Mesendoderm (in vitro differentiated cells): Measurements from ENCODE around the gene SRL.

Source experiments
- DNase-seq: peaks from one replicate; pipeline ENCODE4 v3.0.0; 2013
- H2AK5ac ChIP-seq: 2 replicates; pipeline ENCODE4 v1.6.1; 2013; ENCODE audit warnings: low read length, inconsistent platforms
- H2BK120ac ChIP-seq: 2 replicates; pipeline ENCODE4 v1.6.1; 2013; ENCODE audit warnings: low read depth, mild to moderate bottlenecking, low read length, moderate library complexity, mixed read lengths
- H2BK15ac ChIP-seq: replicated peaks from 2 replicates; pipeline ENCODE4 v1.6.1; 2013; ENCODE audit warnings: low read depth, mild to moderate bottlenecking, moderate library complexity
- H2BK5ac ChIP-seq: 2 replicates; pipeline ENCODE4 v1.6.1; 2013; ENCODE audit warnings: low read length, inconsistent platforms
- H3K18ac ChIP-seq: 2 replicates; pipeline ENCODE4 v1.6.1; 2013; ENCODE audit warnings: mild to moderate bottlenecking, low read length, mixed read lengths
- H3K23ac ChIP-seq: one replicate; pipeline ENCODE4 v1.6.1; 2013; ENCODE audit warnings: low read length
- H3K27ac ChIP-seq: 2 replicates; pipeline ENCODE4 v1.5.1; 2013; ENCODE audit warnings: low read depth, mild to moderate bottlenecking, inconsistent platforms, low read length, moderate library complexity
- H3K27me3 ChIP-seq: 2 replicates; pipeline ENCODE4 v1.6.1; 2013; ENCODE audit warnings: low read length, control low read depth, mild to moderate bottlenecking, inconsistent platforms; ENCODE audit not compliant: insufficient read depth, poor library complexity
- H3K36me3 ChIP-seq: 2 replicates; pipeline ENCODE4 v1.6.1; 2013; ENCODE audit warnings: low read length, inconsistent platforms; ENCODE audit not compliant: control insufficient read depth, insufficient read depth
- H3K4ac ChIP-seq: one replicate; pipeline ENCODE4 v1.6.1; 2013; ENCODE audit warnings: low read depth, mild to moderate bottlenecking, low read length, moderate library complexity
- H3K4me1 ChIP-seq: 2 replicates; pipeline ENCODE4 v1.6.1; 2013; ENCODE audit warnings: low read depth, low read length, inconsistent platforms; ENCODE audit not compliant: control insufficient read depth
- H3K4me2 ChIP-seq: 2 replicates; pipeline ENCODE4 v1.6.1; 2013; ENCODE audit warnings: low read length
- H3K4me3 ChIP-seq: 2 replicates; pipeline ENCODE4 v1.5.1; 2013; ENCODE audit warnings: mild to moderate bottlenecking, low read length
- H3K56ac ChIP-seq: one replicate; pipeline ENCODE4 v1.6.1; 2013; ENCODE audit warnings: low read length
- H3K79me1 ChIP-seq: 2 replicates; pipeline ENCODE4 v1.6.1; 2013; ENCODE audit warnings: low read length, inconsistent platforms
- H3K79me2 ChIP-seq: 2 replicates; pipeline ENCODE4 v1.6.1; 2013; ENCODE audit warnings: mild to moderate bottlenecking, low read length; ENCODE audit not compliant: control insufficient read depth, insufficient read depth
- H3K9ac ChIP-seq: 2 replicates; pipeline ENCODE4 v1.6.1; 2013; ENCODE audit warnings: low read length, inconsistent platforms
- H4K5ac ChIP-seq: one replicate; pipeline ENCODE4 v1.6.1; 2013; ENCODE audit warnings: low read length
- H4K8ac ChIP-seq: one replicate; pipeline ENCODE4 v1.6.1; 2013; ENCODE audit warnings: low read depth, mild to moderate bottlenecking, control low read depth, low read length, moderate library complexity
- WGBS: extraction: QIAGEN DNeasy Blood & Tissue Kit; methylation state at CpG from one replicate; pipeline ENCODE4 v1.1.7; 2013; ENCODE audit warnings: low lambda C conversion rate, missing lambda C conversion rate; ENCODE audit not compliant: insufficient coverage; ENCODE audit errors: extremely low coverage; 5-methylcytosine and 5-hydroxymethylcytosine counted together

The SRL gene

DNA sequence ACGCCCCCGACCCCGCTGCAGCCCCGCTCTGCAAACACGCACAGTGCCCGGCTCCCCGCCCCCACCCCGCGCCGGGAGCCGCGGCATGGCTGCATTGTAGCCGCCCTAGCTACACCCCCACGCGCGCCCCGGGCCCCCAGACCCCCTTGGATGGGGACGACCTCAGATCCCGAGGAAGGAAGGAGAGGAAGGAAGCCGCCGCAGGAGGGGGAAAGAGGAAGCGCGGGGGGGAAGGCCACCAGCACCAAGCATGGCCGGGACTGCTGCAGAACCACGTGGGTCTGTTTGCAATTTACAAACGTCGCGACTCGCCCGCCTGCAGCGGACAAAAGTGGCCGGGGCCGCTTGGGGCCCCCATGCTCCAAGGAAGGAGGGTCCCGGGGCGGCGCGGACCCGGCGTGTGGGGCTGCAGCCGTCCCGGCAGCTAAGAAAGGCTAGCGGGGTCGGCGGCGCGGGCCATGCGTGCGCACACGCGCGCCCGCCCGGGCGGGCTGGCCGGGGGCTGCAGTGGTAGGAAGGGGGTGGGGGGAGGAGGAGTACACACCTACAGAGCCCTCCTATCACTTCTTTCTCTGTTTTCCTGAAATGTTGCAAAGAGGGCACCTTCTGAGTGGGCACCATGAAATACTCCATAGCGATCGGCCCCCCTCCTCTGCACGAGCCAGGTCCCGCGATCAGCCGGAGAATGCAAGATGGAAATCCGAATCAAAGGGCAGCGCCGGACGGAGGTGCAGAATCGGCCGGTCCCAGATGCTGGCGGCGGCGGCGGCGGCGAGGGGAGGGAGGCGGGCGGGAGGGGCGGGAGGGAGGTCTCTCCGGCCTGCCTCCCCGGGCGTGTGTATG lies 30.5 kb upstream of the SRL start:
- H3K4me3 ChIP-seq: peak overlapping the region; percentile 95
- peak overlapping the region; percentile 84 for H2BK5ac ChIP-seq
- no CpG with 5 or more reads among the region's 79 CpGs for WGBS
- H4K5ac ChIP-seq: no peak overlapping the region
- H4K8ac ChIP-seq: peak overlapping the region; percentile 99
- H2BK120ac ChIP-seq: peak overlapping the region; percentile 51
- H3K56ac ChIP-seq: peak overlapping the region; percentile 79
- no peak overlapping the region for H3K23ac ChIP-seq
- H3K79me2 ChIP-seq: peaks cover 39% of the 10 kb centered on the region
- H3K27me3 ChIP-seq: no peaks in the 10 kb centered on the region
- DNase-seq: peak; percentile 72
- peak overlapping the region; percentile 71 for H3K4me2 ChIP-seq
- no peak overlapping the region for H2AK5ac ChIP-seq
- H3K18ac ChIP-seq: peak overlapping the region; percentile 99
- H3K4me1 ChIP-seq: peaks cover 2% of the 10 kb centered on the region
- H3K4ac ChIP-seq: peak overlapping the region; percentile 99
- H3K79me1 ChIP-seq: peaks cover 14% of the 10 kb centered on the region
- H2BK15ac ChIP-seq: no peak overlapping the region
- no peaks in the 10 kb centered on the region for H3K36me3 ChIP-seq
- peak overlapping the region; percentile 98 for H3K27ac ChIP-seq
- H3K9ac ChIP-seq: peak overlapping the region; percentile 86

- Histone ChIP-seq H3K36me3 (no peaks in the 10 kb centered on the region), H3K4ac (peak overlapping the region; percentile 99), H3K4me2 (peak overlapping the region; percentile 97), H3K27ac (peak overlapping the region; percentile 98), H3K4me3 (peak overlapping the region; percentile 95), H4K5ac (no peak overlapping the region), H3K27me3 (no peaks in the 10 kb centered on the region), H4K8ac (no peak overlapping the region), H3K4me1 (peaks cover 2% of the 10 kb centered on the region), H2BK120ac (peak overlapping the region; percentile 62), H3K79me1 (peaks cover 15% of the 10 kb centered on the region), H3K56ac (peak overlapping the region; percentile 79), H3K23ac (peak overlapping the region; percentile 66), H2BK15ac (no peak overlapping the region), H3K18ac (peak overlapping the region; percentile 99), H3K9ac (peak overlapping the region; percentile 86), H2AK5ac (peak overlapping the region; percentile 90), H3K79me2 (peaks cover 45% of the 10 kb centered on the region), H2BK5ac (peak overlapping the region; percentile 96)
- no CpG with 5 or more reads among the region's 72 CpGs for WGBS
- DNase-seq: peak; percentile 98
Measured at GRCh38 chr16:4271176-4272113, 29.6 kb upstream of the SRL start.

DNA sequence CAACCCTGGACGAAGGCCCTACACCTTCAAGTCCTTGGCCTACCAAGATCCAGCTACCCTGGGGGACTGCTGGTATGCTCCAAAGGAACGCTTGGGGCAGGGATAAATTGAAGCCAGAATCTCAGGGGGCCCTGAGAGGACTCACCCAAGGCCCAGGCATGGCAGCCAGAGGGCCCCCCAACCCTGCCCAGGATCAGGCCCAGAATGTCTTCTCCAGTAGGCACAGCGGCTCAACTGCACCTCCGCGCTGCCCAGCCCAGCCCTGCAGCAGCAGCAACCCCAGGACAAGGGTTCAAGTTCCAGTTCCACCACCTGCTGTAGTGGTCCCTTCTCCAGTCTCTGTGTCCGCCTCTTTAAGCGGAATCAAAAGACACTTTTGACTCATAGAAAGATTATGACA lies 28.7 kb upstream of the SRL start:
- no peak overlapping the region for H3K4me3 ChIP-seq
- peak overlapping the region; percentile 88 for H2AK5ac ChIP-seq
- H3K18ac ChIP-seq: no peak overlapping the region
- no peaks in the 10 kb centered on the region for H3K36me3 ChIP-seq
- H3K4ac ChIP-seq: no peak overlapping the region
- peak overlapping the region; percentile 97 for H3K4me2 ChIP-seq
- H3K27ac ChIP-seq: no peak overlapping the region
- peaks cover 18% of the 10 kb centered on the region for H3K79me1 ChIP-seq
- H3K27me3 ChIP-seq: no peaks in the 10 kb centered on the region
- H3K23ac ChIP-seq: no peak overlapping the region
- no peak overlapping the region for H2BK120ac ChIP-seq
- peaks cover 53% of the 10 kb centered on the region for H3K79me2 ChIP-seq
- peaks cover 2% of the 10 kb centered on the region for H3K4me1 ChIP-seq
- H3K56ac ChIP-seq: peak overlapping the region; percentile 79
- no peak overlapping the region for H2BK15ac ChIP-seq
- no peak overlapping the region for H2BK5ac ChIP-seq
- H3K9ac ChIP-seq: peak overlapping the region; percentile 86
- no CpG with 5 or more reads among the region's 7 CpGs for WGBS
- no peak overlapping the region for H4K5ac ChIP-seq
- no peak overlapping the region for H4K8ac ChIP-seq
- no peak for DNase-seq

GRCh38 chr16:4270091-4270490 lies 28.2 kb upstream of the SRL start:
- no CpG with 5 or more reads among the region's 5 CpGs for WGBS
- Histone ChIP-seq H2AK5ac (no peak overlapping the region), H3K27ac (no peak overlapping the region), H2BK15ac (no peak overlapping the region), H3K4me1 (peaks cover 2% of the 10 kb centered on the region), H3K9ac (peak overlapping the region; percentile 86), H3K18ac (no peak overlapping the region), H3K27me3 (no peaks in the 10 kb centered on the region), H3K4me2 (no peak overlapping the region), H3K23ac (no peak overlapping the region), H4K8ac (no peak overlapping the region), H3K4me3 (no peak overlapping the region), H4K5ac (no peak overlapping the region), H2BK5ac (no peak overlapping the region), H3K56ac (peak overlapping the region; percentile 79), H3K79me1 (peaks cover 18% of the 10 kb centered on the region), H2BK120ac (no peak overlapping the region), H3K36me3 (no peaks in the 10 kb centered on the region), H3K79me2 (peaks cover 56% of the 10 kb centered on the region), H3K4ac (no peak overlapping the region)
- DNase-seq: no peak

DNA sequence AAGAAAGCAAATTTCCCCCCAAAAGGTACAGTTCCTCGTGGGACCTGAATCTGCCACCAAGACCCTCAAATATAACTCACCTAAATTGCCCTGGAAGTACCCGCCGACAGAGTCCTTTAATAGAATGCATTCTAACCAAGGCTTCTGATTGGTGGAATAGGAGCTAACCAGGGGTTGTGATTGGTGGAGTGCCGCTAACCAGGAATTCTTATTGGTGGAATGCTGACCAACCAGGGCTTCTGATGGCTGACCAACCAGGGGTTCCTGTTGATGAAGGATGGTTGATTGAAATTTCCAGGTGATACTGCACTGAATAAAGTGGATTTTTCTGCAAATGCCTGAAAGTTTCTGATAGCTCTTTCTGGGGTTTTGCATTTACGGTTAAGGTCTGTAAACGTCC lies 24.5 kb upstream of the SRL start:
- H4K5ac ChIP-seq: no peak overlapping the region
- H3K18ac ChIP-seq: no peak overlapping the region
- peaks cover 4% of the 10 kb centered on the region for H3K4me1 ChIP-seq
- no peak overlapping the region for H3K4me3 ChIP-seq
- H3K9ac ChIP-seq: no peak overlapping the region
- WGBS: no CpG with 5 or more reads among the region's 6 CpGs
- peaks cover 70% of the 10 kb centered on the region for H3K79me2 ChIP-seq
- H3K36me3 ChIP-seq: peaks cover 3% of the 10 kb centered on the region
- H2BK15ac ChIP-seq: no peak overlapping the region
- no peaks in the 10 kb centered on the region for H3K27me3 ChIP-seq
- no peak overlapping the region for H3K56ac ChIP-seq
- H2AK5ac ChIP-seq: no peak overlapping the region
- peak; percentile 74 for DNase-seq
- no peak overlapping the region for H3K4me2 ChIP-seq
- peaks cover 32% of the 10 kb centered on the region for H3K79me1 ChIP-seq
- H3K27ac ChIP-seq: no peak overlapping the region
- no peak overlapping the region for H3K23ac ChIP-seq
- no peak overlapping the region for H4K8ac ChIP-seq
- H3K4ac ChIP-seq: no peak overlapping the region
- no peak overlapping the region for H2BK120ac ChIP-seq
- no peak overlapping the region for H2BK5ac ChIP-seq
